GM23338 (cell line): ENCODE data around the gene NUF2. TPM values are rescaled to one million over a fixed set of nuclear protein-coding genes. Genes with fewer than 3 reads are reported as not detected.

ENCODE experiments used
- ATAC-seq: fragments of 200-7000 bp; cut with Tn5 transposase; 3 replicates; pipeline ENCODE4 v1.9.1; 2020
- DNase-seq: peaks from one replicate; pipeline ENCODE4 v3.0.0-alpha.2; 2015; ENCODE audit warnings: low spot score
- H2AFZ ChIP-seq: fragments of 200-600 bp; sonication (generic); 2 replicates; pipeline ENCODE4 v1.8.0; 2016; ENCODE audit warnings: antibody characterized with exemption, mild to moderate bottlenecking, moderate library complexity
- H3F3A ChIP-seq: fragments of 200-600 bp; sonication (generic); replicated peaks from 2 replicates; pipeline ENCODE4 v1.8.0; 2017; ENCODE audit warnings: antibody characterized with exemption, mixed run types, low read depth
- H3K27ac ChIP-seq: fragments of 200-600 bp; sonication (generic); 2 replicates; pipeline ENCODE4 v1.6.1; 2016; ENCODE audit warnings: low read depth
- H3K27me3 ChIP-seq: fragments of 200-600 bp; sonication (generic); 2 replicates; pipeline ENCODE4 v1.8.0; 2016; ENCODE audit warnings: mild to moderate bottlenecking, mixed run types, moderate library complexity; ENCODE audit not compliant: insufficient read depth
- H3K36me3 ChIP-seq: fragments of 200-600 bp; sonication (generic); 2 replicates; pipeline ENCODE4 v1.8.0; 2016; ENCODE audit warnings: mild to moderate bottlenecking; ENCODE audit not compliant: insufficient read depth
- H3K4me1 ChIP-seq: fragments of 200-600 bp; sonication (generic); 2 replicates; pipeline ENCODE4 v1.8.0; 2016; ENCODE audit warnings: mild to moderate bottlenecking, moderate library complexity; ENCODE audit not compliant: insufficient read depth
- H3K4me2 ChIP-seq: fragments of 200-600 bp; sonication (generic); 2 replicates; pipeline ENCODE4 v1.7.1; 2017; ENCODE audit warnings: mixed run types
- H3K4me3 ChIP-seq: fragments of 200-600 bp; sonication (generic); 2 replicates; pipeline ENCODE4 v1.6.1; 2016; ENCODE audit warnings: mixed run types
- H3K79me2 ChIP-seq: fragments of 200-600 bp; sonication (generic); replicated peaks from 2 replicates; pipeline ENCODE4 v1.8.0; 2017; ENCODE audit warnings: mild to moderate bottlenecking; ENCODE audit not compliant: insufficient read depth
- H3K9me2 ChIP-seq: fragments of 200-600 bp; sonication (generic); 2 replicates; pipeline ENCODE4 v1.8.0; 2017; ENCODE audit not compliant: insufficient read depth
- H4K20me1 ChIP-seq: fragments of 200-600 bp; sonication (generic); replicated peaks from 2 replicates; pipeline ENCODE4 v1.8.0; 2017; ENCODE audit warnings: mild to moderate bottlenecking; ENCODE audit not compliant: insufficient read depth
- H3K27ac Mint-ChIP-seq: 2 replicates; pipeline ENCODE4 v1.8.0; 2020; ENCODE audit warnings: inconsistent platforms, mild to moderate bottlenecking, moderate library complexity, mixed read lengths
- H3K27me3 Mint-ChIP-seq: 3 replicates; pipeline ENCODE4 v1.8.0; 2022; ENCODE audit warnings: low read depth, mild to moderate bottlenecking, moderate library complexity, mixed read lengths, inconsistent platforms; ENCODE audit not compliant: insufficient read depth, poor library complexity
- H3K36me3 Mint-ChIP-seq: 3 replicates; pipeline ENCODE4 v1.8.0; 2021; ENCODE audit warnings: low read depth, mild to moderate bottlenecking, inconsistent platforms, moderate library complexity, mixed read lengths
- H3K4me1 Mint-ChIP-seq: 3 replicates; pipeline ENCODE4 v1.8.0; 2020; ENCODE audit warnings: mild to moderate bottlenecking, inconsistent platforms, mixed read lengths
- H3K4me3 Mint-ChIP-seq: 3 replicates; pipeline ENCODE4 v1.8.0; 2021; ENCODE audit warnings: moderate library complexity, mild to moderate bottlenecking, inconsistent platforms, mixed read lengths
- H3K9me3 Mint-ChIP-seq: 3 replicates; pipeline ENCODE4 v1.8.0; 2020; ENCODE audit warnings: moderate library complexity, mild to moderate bottlenecking, inconsistent platforms, mixed read lengths
- CTCF ChIP-seq, 2 experiments: fragments of 200-600 bp in 1 of 2; sonication (generic) in 1 of 2; conservative IDR thresholded peaks; 2 replicates each; pipeline versions ENCODE4 v1.5.1 to v1.6.1; 2016 to 2017; ENCODE audit warnings: antibody characterized with exemption in 2 of 2, low read depth in 2 of 2, mild to moderate bottlenecking in 2 of 2, moderate library complexity in 1 of 2
- ETS1 ChIP-seq: IDR thresholded peaks from 2 replicates; pipeline ENCODE4 v1.6.1; 2016; ENCODE audit warnings: antibody characterized with exemption
- EZH2 ChIP-seq: fragments of 200-600 bp; sonication (generic); IDR thresholded peaks from one replicate; pipeline ENCODE4 v1.8.0; 2017; ENCODE audit warnings: antibody characterized with exemption, mild to moderate bottlenecking, low read depth; ENCODE audit not compliant: unreplicated experiment
- EZH2phosphoT487 ChIP-seq: fragments of 200-600 bp; sonication (generic); IDR thresholded peaks from one replicate; pipeline ENCODE4 v1.8.1; 2018; ENCODE audit warnings: antibody characterized with exemption; ENCODE audit not compliant: unreplicated experiment
- JUNB ChIP-seq: IDR thresholded peaks from one replicate; pipeline ENCODE4 v1.6.1; 2016; ENCODE audit warnings: antibody characterized with exemption; ENCODE audit not compliant: unreplicated experiment
- NANOG ChIP-seq: IDR thresholded peaks from 2 replicates; pipeline ENCODE4 v1.6.1; 2016; ENCODE audit warnings: antibody characterized with exemption, borderline replicate concordance
- POLR2AphosphoS5 ChIP-seq: IDR thresholded peaks from 2 replicates; pipeline ENCODE4 v1.6.1; 2016; ENCODE audit warnings: antibody characterized with exemption, low read depth
- STAT1 ChIP-seq: IDR thresholded peaks from one replicate; pipeline ENCODE4 v1.6.1; 2016; ENCODE audit warnings: antibody characterized with exemption; ENCODE audit not compliant: unreplicated experiment
- ZNF114 ChIP-seq: fragments of 250-450 bp; sonication (Bioruptor Pico); IDR thresholded peaks from 2 replicates; pipeline ENCODE4 v1.5.0; 2020; ENCODE audit warnings: mild to moderate bottlenecking, moderate library complexity
- ZNF331 ChIP-seq: fragments of 250-450 bp; sonication (Bioruptor Pico); IDR thresholded peaks from 2 replicates; pipeline ENCODE4 v1.5.0; 2020; ENCODE audit warnings: low read depth, mild to moderate bottlenecking, moderate library complexity
- ZNF462 ChIP-seq: fragments of 250-450 bp; sonication (Bioruptor Pico); IDR thresholded peaks from 2 replicates; pipeline ENCODE4 v1.5.0; 2020; ENCODE audit warnings: mild to moderate bottlenecking, moderate library complexity
- polyA plus RNA-seq: library from polyadenylated mRNA; unstranded; fragments of >200 nt; fragmentation: Nextera tagmentation; extraction: Ambion mirVana; gene quantifications from 2 replicates; pipeline ENCODE4 v1.2.1, GENCODE V29; 2016
- total RNA-seq: library from RNA; depleted of rRNA; stranded (reverse); fragments of >200 nt; shearing (Covaris generic); gene quantifications from 2 replicates; pipeline ENCODE4 v1.2.3, GENCODE V29; 2014

The NUF2 gene
- total and polyA plus RNA-seq, 2 experiments from 2014 or later: 21.7 to 51.4 TPM

DNA sequence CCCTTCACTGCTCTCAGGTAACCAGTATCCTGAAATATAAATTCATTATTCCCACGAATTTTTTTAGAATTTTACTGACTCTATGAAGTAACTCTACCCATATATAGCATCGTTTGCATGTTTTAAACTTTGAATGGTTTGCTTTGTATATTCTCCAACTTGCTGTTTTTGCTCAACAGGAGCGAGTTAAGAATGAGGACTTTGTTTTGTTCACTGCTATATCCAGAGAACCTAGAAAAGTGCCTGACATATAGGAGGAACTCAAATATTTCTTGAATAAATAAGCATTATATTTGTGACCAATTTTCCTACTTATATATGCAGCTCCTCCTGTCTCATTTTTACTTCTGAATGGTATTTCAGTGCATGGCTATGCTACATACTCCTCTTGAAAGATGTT lies 43.4 kb downstream of the NUF2 start:
- H3K27me3 ChIP-seq: no peaks in the 10 kb centered on the region
- no peak overlapping the region for H3K4me3 ChIP-seq
- Mint-ChIP-seq H3K36me3 (no peaks in the 10 kb centered on the region), H3K27ac (no peak overlapping the region), H3K9me3 (no peaks in the 10 kb centered on the region), H3K4me3 (no peak overlapping the region), H3K4me1 (peaks cover 19% of the 10 kb centered on the region), H3K27me3 (no peaks in the 10 kb centered on the region)
- no peak overlapping the region for H3K27ac ChIP-seq
- no peak for TF ChIP-seq POLR2AphosphoS5
- TF ChIP-seq EZH2phosphoT487: no peak
- no peak for TF ChIP-seq EZH2
- no peak for TF ChIP-seq ZNF462 (CRISPR knock-in tag)
- TF ChIP-seq ZNF331 (CRISPR knock-in tag): no peak
- no peak for TF ChIP-seq JUNB
- TF ChIP-seq CTCF (conservative IDR thresholded peaks at IDR 0.05; ENCODE audit: low read depth in 2 of 2): no peak
- TF ChIP-seq NANOG: no peak
- no peak for TF ChIP-seq STAT1
- TF ChIP-seq ZNF114 (CRISPR knock-in tag): no peak
- TF ChIP-seq ETS1: no peak
- no peak overlapping the region for H2AFZ ChIP-seq
- no peak overlapping the region for H3K4me2 ChIP-seq
- no peaks in the 10 kb centered on the region for H3F3A ChIP-seq
- ATAC-seq: no peak
- DNase-seq: no peak
- no peaks in the 10 kb centered on the region for H4K20me1 ChIP-seq
- H3K36me3 ChIP-seq: no peaks in the 10 kb centered on the region
- peaks cover 26% of the 10 kb centered on the region for H3K4me1 ChIP-seq
- H3K9me2 ChIP-seq: no peaks in the 10 kb centered on the region
- H3K79me2 ChIP-seq: no peaks in the 10 kb centered on the region
